ENCODE measurements around the gene JMJD1C.

- TF ChIP-seq CTCF (IDR thresholded peaks at IDR 0.05; ENCODE audit: low read depth, low read length) (no peak), EZH2phosphoT487 (IDR thresholded peaks at IDR 0.05; ENCODE audit: low read depth) (no peak)
Observed at GRCh38 chr10:63427013-63427412, 38.8 kb downstream of the JMJD1C start.
